ENCODE measurements around the gene MYH11.
A peak's percentile ranks its signal among the peaks of the same experiment; 100 is the strongest.
"Not testable (repeated sequence)": the region's sequence is repeated elsewhere in the genome, so short reads cannot be mapped to it uniquely, and the experiment has no call there.

MYH11 gene

DNA sequence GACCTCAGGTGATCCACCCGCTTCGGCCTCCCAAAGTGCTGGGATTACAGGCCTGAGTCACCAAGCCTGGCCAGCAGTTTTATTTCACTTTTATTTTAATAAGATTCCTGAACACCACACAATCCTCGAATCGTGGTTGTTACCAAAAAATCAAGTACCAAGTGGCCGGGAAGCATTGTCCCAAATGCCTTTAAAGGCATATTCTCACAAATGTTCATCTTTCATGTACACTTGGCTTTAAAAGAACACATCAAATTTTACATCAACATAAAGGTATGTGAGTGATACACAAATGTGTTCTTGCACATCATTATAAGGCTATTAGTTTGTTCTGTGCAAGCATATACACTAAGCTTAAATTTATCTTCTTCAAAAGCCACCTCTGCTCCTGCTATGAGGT is 8.1 kb upstream of the MYH11 start:
- no peak overlapping the region for H3K4me3 Mint-ChIP-seq
- ATAC-seq (ENCODE audit: low read depth) (no peak), DNase-seq (ENCODE audit: low spot score in 2 of 2) (no peak)
- H3K27me3 Mint-ChIP-seq: no peaks in the 10 kb centered on the region
- H3K36me3 Mint-ChIP-seq: peaks cover 12% of the 10 kb centered on the region
- H3K27ac Mint-ChIP-seq: peak overlapping the region; percentile 2
- no peaks in the 10 kb centered on the region for H3K4me1 Mint-ChIP-seq
- no peaks in the 10 kb centered on the region for H3K9me3 Mint-ChIP-seq

DNA sequence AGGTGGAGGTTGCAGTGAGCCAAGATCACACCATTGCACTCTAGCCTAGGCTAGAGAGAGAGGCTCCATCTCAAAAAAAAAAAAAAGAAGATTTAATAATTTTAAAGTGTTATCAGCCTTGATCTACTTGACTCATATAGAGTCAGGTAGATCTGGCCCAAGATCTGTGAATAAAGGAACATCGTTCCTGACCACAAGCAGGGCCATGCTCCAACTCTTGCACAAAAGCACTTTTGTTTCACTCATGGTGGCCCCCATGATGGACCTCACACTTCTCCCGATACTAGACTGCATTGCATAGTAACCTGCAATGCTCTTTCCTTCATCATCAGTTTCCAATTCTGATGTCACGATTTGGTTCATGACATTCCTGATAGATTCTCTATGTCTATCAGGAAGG is 5.2 kb upstream of the MYH11 start:
- Mint-ChIP-seq H3K4me3 (no peak overlapping the region), H3K36me3 (peaks cover 7% of the 10 kb centered on the region), H3K4me1 (peaks cover 6% of the 10 kb centered on the region), H3K9me3 (no peaks in the 10 kb centered on the region), H3K27me3 (peaks cover 5% of the 10 kb centered on the region), H3K27ac (no peak overlapping the region)
- ATAC-seq (ENCODE audit: low read depth) (no peak), DNase-seq (ENCODE audit: low spot score in 2 of 2) (no peak)

DNA sequence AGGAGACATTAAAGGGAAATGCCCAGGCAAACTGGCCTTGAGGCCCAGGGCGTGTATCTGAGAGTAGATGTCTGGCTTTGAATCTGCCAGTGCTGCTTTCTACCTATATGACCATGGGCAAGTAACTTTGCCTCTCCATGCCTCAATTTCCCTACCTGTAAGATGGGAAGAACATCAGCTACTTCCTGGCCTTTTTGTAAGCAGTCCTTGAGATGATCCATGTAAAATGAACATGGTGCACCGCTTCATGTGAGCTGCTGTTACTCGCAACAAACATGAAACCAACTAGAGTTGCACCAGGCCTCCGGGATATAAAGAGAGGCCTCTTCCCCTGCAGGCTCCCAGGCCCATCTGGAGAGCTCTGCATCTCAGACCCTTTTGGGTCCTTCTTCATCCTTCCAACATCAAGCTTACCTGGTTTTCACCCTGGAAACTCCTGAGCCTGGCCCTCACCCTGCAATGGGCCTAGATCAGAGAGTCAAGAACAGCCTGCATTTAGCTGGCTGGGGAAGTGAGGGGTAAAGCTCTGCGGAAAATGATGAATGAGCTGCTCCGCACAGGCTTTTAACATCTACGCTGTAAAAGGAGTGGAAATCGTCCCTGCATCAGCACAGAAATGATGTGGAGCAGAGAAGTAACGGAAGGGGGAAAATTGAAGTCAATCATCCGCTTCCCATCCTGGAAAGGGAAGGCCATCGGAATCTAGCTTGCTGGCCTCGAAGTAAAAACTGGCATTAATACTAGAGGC is 2.3 kb upstream of the MYH11 start:
- Mint-ChIP-seq H3K36me3 (no peaks in the 10 kb centered on the region), H3K4me1 (peaks cover 14% of the 10 kb centered on the region), H3K4me3 (no peak overlapping the region), H3K27ac (no peak overlapping the region), H3K9me3 (no peaks in the 10 kb centered on the region), H3K27me3 (peaks cover 7% of the 10 kb centered on the region)
- ATAC-seq (ENCODE audit: low read depth) (no peak), DNase-seq (ENCODE audit: low spot score in 2 of 2) (no peak)

DNA sequence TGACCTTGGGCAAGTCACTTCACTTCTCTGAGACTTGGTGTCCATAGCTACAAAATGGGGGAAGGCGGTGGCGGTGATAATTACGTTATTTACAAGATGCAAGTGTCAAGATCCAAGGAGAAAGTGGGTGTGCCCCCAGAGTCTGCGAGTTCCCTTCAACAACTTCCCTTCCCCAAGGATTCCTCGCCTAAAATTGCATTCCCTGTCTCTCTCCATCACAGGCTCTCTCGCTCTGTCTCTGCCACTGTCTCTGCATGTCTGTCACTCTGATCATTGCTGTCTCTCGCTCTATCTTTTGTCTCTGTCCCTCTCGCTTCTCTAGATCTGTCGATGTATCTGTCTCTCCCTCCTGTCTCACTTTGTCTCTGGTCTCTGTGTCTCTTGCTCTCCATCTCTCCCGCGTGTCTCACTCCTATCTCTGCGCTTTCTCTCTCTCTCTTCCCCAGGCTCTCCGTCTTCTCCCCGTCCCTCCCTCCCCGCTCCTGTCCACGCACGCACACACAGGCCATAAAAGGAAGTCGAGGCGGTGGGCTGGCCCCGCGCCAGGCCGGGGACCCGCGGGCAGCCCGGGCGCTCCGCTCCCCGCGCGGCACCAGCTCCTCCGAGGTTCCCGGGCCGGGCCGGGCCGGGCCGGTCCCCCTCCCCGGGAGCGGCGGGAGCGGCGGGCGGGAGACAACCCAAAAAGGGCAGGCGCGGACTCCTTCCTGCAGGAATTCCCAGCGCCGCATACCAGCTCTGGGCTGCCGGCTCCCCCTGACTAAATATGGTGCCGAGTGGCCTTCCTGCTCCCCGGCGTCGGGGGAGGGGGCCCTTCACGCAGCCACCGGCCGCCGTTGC is 1.1 kb upstream of the MYH11 start:
- peak overlapping the region; percentile 65 for H3K4me3 Mint-ChIP-seq
- ATAC-seq (ENCODE audit: low read depth): no peak
- no peaks in the 10 kb centered on the region for H3K36me3 Mint-ChIP-seq
- H3K4me1 Mint-ChIP-seq: peaks cover 14% of the 10 kb centered on the region
- no peak overlapping the region for H3K27ac Mint-ChIP-seq
- no peak for DNase-seq (ENCODE audit: low spot score in 2 of 2)
- no peaks in the 10 kb centered on the region for H3K9me3 Mint-ChIP-seq
- peaks cover 10% of the 10 kb centered on the region for H3K27me3 Mint-ChIP-seq

DNA sequence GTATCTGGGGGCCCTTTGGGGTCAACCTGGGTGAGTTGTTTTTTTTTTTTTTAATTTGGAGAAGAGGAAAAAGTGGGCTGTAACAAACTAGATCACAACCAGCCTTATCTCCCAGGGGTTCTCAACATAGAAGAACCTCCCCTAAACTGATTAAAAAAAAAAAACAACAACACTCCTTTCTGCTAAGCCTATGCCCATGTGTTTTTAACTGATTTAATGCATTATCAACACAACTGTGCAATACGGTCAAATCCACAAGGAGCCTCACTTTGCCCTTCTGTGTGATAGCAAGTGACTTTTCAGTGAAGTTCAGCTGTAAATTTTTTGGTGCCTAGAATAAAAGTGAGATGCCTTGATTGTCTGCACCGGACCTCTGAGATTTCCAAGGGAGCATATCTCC is 646 bp downstream of the MYH11 start:
- H3K27ac Mint-ChIP-seq: no peak overlapping the region
- ATAC-seq (ENCODE audit: low read depth) (peak; percentile 14), DNase-seq (ENCODE audit: low spot score in 2 of 2) (no peak)
- peaks cover 10% of the 10 kb centered on the region for H3K27me3 Mint-ChIP-seq
- peaks cover 14% of the 10 kb centered on the region for H3K4me1 Mint-ChIP-seq
- no peaks in the 10 kb centered on the region for H3K36me3 Mint-ChIP-seq
- peak overlapping the region; percentile 68 for H3K4me3 Mint-ChIP-seq
- H3K9me3 Mint-ChIP-seq: no peaks in the 10 kb centered on the region

DNA sequence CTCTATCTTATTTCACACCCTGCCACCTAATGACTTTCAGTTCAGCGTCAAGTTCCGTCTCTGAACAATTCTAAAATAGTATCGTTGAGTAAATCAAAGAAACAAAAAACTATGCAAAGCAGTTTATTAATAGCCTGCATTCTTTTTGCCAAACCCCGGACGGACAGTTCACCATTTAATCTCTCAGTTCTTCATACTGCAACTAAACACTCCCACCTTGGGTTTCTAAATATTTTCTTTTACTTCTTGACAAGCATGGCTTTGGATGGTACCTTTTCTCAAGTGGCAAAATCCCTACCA is 1.2 kb downstream of the MYH11 start:
- Mint-ChIP-seq H3K27me3 (peaks cover 10% of the 10 kb centered on the region), H3K9me3 (no peaks in the 10 kb centered on the region), H3K27ac (no peak overlapping the region), H3K4me3 (peak overlapping the region; percentile 68), H3K4me1 (peaks cover 14% of the 10 kb centered on the region), H3K36me3 (no peaks in the 10 kb centered on the region)
- peak; percentile 66 for ATAC-seq (ENCODE audit: low read depth)
- no peak for DNase-seq (ENCODE audit: low spot score in 2 of 2)

DNA sequence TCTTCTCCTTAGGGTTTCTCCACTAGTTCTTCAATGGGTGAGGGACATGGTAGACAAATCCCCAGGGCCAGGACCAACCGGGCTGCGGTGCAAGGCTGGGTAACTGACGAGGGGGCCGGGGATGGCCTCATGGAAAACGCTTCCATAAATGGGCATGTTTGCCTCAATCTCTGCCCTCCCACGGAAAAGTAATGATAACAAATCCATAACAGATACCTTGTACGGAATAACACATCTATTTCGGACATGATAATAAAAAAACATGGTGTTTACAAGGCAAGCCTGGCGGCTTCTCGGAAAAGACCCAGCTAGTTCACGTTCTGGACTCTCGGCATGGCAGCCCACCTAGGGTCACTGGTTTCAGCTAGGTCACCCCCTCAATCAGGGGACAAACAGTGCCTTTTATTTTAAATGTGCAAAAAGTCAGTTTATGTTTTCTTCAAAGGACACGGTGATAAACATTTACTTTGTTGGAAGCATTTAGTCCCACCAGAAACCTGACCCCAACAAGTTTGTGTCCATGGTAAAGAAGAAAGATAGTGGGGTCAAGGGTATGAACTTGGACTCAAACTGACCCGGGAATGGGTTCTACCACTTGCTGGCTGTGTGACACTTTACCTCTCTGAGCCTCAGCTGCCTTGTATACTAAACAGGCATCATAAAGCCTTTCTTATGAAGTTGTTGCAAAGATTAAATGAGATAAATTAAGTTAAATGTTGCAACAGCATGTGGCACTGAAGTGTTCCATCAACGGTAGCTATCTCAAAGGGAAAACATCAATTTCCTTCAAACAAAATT is 1.7 kb downstream of the MYH11 start:
- Mint-ChIP-seq H3K36me3 (no peaks in the 10 kb centered on the region), H3K27ac (no peak overlapping the region), H3K27me3 (peaks cover 10% of the 10 kb centered on the region), H3K4me1 (peaks cover 14% of the 10 kb centered on the region), H3K9me3 (no peaks in the 10 kb centered on the region), H3K4me3 (peak overlapping the region; percentile 68)
- no peak for ATAC-seq (ENCODE audit: low read depth)
- DNase-seq (ENCODE audit: low spot score in 2 of 2): no peak

DNA sequence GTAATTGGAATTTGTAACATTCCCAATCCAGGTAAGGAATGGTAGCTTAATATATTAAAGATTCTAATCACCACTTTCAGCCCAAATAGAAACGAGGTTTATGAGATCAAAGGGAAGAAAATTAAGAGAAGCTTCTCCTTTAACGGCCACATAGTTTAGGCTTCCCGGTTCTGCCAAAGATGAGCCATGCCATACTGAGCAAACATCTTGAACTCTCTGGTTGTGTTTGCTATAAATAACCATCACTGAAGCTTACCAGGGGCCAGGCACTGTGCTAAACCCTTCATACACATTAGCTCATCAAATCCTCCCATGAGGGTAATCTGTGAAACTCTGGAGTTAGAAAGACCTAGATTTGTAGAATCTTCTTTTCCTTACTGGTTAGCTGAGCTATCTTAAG is 2.8 kb downstream of the MYH11 start:
- Mint-ChIP-seq H3K36me3 (no peaks in the 10 kb centered on the region), H3K9me3 (no peaks in the 10 kb centered on the region), H3K4me1 (peaks cover 14% of the 10 kb centered on the region), H3K27me3 (peaks cover 10% of the 10 kb centered on the region), H3K4me3 (no peak overlapping the region), H3K27ac (no peak overlapping the region)
- DNase-seq (ENCODE audit: low spot score in 2 of 2): no peak
- ATAC-seq (ENCODE audit: low read depth): no peak

DNA sequence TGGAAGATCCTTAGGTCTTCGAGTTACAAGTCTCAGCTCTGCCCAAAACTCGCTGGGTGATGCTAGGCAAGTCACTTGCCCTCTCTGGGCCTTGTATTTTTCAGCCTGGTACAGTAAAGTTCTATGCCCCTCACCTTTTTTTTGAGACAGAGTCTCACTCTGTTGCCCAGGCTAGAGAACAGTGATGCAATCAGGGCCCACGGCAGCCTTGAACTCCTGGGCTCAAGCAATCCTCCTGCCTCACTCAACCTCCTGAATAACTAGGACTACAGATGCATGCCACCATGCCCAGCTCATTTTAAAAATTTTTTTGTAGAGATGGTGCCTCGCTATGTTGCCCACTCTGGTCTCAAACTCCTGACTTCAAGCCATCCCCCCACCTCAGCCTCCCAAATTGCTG is 3.8 kb downstream of the MYH11 start:
- peaks cover 14% of the 10 kb centered on the region for H3K4me1 Mint-ChIP-seq
- no peaks in the 10 kb centered on the region for H3K9me3 Mint-ChIP-seq
- H3K27me3 Mint-ChIP-seq: peaks cover 10% of the 10 kb centered on the region
- no peak for ATAC-seq (ENCODE audit: low read depth)
- DNase-seq (ENCODE audit: low spot score in 2 of 2): no peak
- no peak overlapping the region for H3K4me3 Mint-ChIP-seq
- no peak overlapping the region for H3K27ac Mint-ChIP-seq
- H3K36me3 Mint-ChIP-seq: no peaks in the 10 kb centered on the region

DNA sequence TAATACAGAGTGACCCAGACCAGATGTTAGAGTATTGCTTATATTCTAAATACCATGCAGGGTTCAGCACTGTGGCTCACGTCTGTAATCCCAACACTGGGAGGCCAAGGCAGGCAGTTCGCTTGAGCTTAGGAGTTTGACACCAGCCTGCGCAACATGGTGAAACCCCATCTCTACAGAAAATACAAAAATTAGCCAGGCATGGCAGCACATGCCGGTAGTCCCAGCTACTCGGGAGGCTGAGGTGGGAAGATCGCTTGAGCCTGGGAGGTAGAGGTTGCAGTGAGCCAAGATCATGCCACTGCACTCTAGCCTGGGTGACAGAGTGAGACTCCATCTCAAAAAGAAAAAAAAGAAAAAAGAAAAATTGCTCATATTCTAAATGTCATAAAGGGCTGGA is 6.3 kb downstream of the MYH11 start:
- not testable (repeated sequence) for H3K36me3 Mint-ChIP-seq; H3K4me3 Mint-ChIP-seq; DNase-seq (ENCODE audit: low spot score in 2 of 2); ATAC-seq (ENCODE audit: low read depth); H3K9me3 Mint-ChIP-seq; H3K27ac Mint-ChIP-seq; H3K27me3 Mint-ChIP-seq; H3K4me1 Mint-ChIP-seq

DNA sequence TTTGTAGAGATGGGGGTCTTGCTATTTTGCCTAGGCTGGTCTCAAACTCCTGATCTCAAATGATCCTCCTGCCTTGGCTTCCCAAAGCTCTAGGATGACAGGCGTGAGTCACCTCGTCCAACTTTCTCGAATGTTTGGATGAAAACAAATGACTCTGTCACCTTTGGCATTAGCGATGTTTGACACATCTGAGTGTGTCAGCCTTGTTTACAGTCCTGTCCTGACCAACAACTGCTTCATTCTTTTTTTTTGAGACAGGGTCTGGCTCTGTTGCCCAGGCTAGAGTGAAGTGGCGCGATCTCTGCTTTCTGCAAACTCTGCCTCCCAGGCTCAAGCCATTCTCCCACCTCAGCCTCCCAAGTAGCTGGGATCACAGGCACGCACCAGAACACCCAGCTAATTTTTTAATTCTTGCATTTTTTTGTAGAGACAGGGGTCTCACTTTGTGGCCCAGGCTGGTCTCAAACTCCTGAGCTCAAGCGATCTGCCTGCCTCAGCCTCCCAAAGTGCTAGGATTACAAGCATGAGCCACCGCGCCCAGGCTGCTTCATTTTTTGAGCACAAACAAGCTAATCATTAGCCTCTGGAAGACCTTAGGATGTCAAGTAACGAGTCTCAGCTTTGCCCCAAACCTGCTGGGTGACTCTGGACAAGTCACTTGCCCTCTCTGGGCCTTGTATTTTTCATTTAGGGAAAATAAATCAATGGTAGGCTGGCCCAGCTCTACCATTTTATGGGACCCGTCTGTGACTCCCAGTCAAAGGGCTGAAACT is 7.4 kb downstream of the MYH11 start:
- no peak overlapping the region for H3K4me3 Mint-ChIP-seq
- H3K27ac Mint-ChIP-seq: no peak overlapping the region
- H3K4me1 Mint-ChIP-seq: no peaks in the 10 kb centered on the region
- peaks cover 3% of the 10 kb centered on the region for H3K27me3 Mint-ChIP-seq
- DNase-seq (ENCODE audit: low spot score in 2 of 2) (no peak), ATAC-seq (ENCODE audit: low read depth) (no peak)
- H3K9me3 Mint-ChIP-seq: no peaks in the 10 kb centered on the region
- no peaks in the 10 kb centered on the region for H3K36me3 Mint-ChIP-seq

DNA sequence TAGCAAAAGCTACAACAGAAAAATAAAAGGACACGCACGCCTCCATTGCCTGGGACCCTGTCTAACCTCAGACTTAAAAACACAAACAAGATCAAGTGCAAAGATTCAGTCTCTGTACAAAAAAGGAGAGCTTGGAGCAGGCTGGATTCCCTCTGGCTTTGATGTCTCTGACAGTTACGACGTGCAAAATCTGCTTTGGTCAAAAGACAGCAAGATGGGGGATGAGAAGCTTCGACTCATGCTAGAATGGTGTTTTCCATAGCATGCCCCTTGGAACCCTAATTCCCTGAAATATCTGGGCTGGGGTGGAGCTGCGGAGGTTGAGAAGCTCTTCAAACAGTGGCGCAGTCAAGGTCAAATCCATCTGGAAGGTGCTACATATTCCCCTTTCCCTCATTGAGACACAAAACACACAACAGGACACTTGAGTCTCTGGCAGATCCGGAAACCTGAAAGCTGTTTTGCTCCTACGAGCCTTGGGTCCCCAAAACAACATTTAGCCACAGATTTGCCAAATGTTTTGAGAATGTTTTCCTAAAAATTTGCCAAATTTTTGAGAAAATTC is 9.1 kb downstream of the MYH11 start:
- H3K4me3 Mint-ChIP-seq: no peak overlapping the region
- H3K4me1 Mint-ChIP-seq: no peaks in the 10 kb centered on the region
- no peaks in the 10 kb centered on the region for H3K36me3 Mint-ChIP-seq
- H3K27ac Mint-ChIP-seq: no peak overlapping the region
- DNase-seq (ENCODE audit: low spot score in 2 of 2): no peak
- no peak for ATAC-seq (ENCODE audit: low read depth)
- peaks cover 1% of the 10 kb centered on the region for H3K27me3 Mint-ChIP-seq
- H3K9me3 Mint-ChIP-seq: no peaks in the 10 kb centered on the region

DNA sequence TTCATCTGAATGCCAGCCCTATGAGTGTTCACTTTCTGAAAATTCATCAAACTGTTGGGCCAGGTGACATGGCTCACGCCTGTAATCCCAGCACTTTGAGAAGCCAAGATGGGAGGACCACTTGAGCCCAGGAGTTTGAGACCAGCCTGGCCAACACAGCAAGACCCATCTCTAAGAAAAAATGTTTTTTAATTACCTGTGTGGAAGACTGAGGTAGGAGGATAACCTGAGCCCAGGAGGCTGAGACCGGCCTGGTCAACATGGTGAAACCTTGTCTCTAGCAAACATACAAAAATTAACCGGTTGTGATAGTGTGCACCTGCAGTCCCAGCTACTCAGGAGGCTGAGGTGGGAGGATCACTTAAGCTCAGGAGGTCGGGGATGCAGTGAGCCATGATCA is 10.3 kb downstream of the MYH11 start:
- H3K4me1 Mint-ChIP-seq: no peaks in the 10 kb centered on the region
- no peaks in the 10 kb centered on the region for H3K9me3 Mint-ChIP-seq
- DNase-seq (ENCODE audit: low spot score in 2 of 2): no peak
- ATAC-seq (ENCODE audit: low read depth): no peak
- H3K36me3 Mint-ChIP-seq: no peaks in the 10 kb centered on the region
- H3K27ac Mint-ChIP-seq: no peak overlapping the region
- no peak overlapping the region for H3K4me3 Mint-ChIP-seq
- H3K27me3 Mint-ChIP-seq: peaks cover 1% of the 10 kb centered on the region
